HG03432 (cell line): Measurements from ENCODE around the gene RPGRIP1.
"Not testable (repeated sequence)": the region's sequence is repeated elsewhere in the genome, so short reads cannot be mapped to it uniquely, and the experiment has no call there.

Source experiments
- ATAC-seq: cut with Tn5 transposase; IDR thresholded peaks from one replicate; pipeline ENCODE4 v1.9.1; 2021; ENCODE audit warnings: mild to moderate bottlenecking, moderate library complexity; ENCODE audit not compliant: unreplicated experiment

The RPGRIP1 gene

GRCh38 chr14:21279783-21280182, at the start of gene RPGRIP1:
Gene RPGRIP1, plus strand, starts transcription at chr14:21280083. Its CDS starts 7,894 bp downstream, at chr14:21287977.
- ATAC-seq = no peak

GRCh38 chr14:21231020-21231652, 48.7 kb upstream of the RPGRIP1 start:
- no peak for ATAC-seq

GRCh38 chr14:21233457-21234076, 46.3 kb upstream of the RPGRIP1 start:
- ATAC-seq = no peak

DNA sequence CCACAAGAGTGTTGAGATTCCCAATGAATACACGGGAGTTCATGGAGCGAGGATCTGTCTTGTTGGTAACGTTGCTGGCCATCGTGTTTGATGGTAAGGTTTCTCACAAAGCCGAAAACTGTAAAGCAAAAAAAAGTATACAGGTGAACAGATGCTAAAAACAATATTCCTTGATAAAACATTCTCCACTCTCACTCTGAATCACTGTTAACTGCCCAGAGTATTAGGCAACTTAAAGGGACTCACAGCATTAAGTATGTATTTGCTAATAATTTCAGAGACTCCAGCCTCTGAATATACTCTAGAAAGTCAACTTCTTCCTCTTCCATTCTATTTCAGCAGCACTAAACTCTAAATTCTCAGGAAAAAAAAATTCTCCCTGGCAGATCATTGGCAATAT, 45.8 kb upstream of the RPGRIP1 start:
- no peak for ATAC-seq

- no peak for ATAC-seq
Observed at GRCh38 chr14:21236948-21237797, 42.7 kb upstream of the RPGRIP1 start.

DNA sequence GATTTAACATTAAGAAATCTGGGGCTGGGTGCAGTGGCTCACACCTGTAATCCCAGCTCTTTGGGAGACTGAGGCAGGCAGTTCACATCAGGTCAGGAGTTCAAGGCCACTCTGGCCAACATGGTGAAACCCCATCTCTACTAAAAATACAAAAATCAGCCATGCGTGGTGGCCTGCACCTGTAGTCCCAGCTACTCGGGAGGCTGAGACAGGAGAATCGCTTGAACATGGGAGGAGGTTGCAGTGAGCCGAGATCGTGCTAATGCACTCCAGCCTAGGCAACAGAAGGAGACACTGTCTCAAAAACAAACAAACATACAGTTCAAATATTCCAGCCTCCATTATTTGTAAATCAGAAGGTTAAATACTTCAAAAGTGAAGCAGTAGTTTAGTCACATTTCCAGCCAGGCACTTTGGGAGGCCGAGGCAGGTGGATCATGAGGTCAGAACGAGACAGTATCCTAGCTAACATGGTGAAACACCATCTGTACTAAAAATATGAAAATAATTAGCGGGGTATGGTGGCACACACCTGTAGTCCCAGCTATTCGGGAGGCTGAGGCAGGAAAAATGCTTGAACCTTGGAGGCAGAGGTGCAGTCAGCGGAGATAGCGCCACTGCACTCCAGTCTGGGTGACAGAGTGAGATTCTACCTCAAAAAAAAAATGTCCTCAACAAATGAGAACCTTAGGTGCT, 40.9 kb upstream of the RPGRIP1 start:
- ATAC-seq = no peak

DNA sequence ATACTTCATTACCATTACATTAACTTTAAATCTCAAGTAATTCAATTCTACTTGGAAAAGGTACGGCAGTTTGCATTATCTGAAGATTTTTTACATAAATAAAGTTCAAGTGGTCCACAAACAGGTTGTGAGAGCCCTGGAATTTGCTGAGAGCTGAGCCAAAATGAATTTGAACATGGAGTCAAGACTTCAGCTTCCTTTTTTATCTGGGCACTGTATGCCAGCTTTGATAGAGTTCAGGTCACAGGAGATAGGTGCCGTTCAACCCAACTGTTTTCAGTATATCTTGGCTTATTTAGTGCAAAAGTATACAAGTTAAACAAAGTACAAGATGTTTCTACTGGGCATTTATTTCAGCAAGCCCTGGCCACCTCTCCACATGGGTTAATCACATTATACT, 39.5 kb upstream of the RPGRIP1 start:
- ATAC-seq = no peak

DNA sequence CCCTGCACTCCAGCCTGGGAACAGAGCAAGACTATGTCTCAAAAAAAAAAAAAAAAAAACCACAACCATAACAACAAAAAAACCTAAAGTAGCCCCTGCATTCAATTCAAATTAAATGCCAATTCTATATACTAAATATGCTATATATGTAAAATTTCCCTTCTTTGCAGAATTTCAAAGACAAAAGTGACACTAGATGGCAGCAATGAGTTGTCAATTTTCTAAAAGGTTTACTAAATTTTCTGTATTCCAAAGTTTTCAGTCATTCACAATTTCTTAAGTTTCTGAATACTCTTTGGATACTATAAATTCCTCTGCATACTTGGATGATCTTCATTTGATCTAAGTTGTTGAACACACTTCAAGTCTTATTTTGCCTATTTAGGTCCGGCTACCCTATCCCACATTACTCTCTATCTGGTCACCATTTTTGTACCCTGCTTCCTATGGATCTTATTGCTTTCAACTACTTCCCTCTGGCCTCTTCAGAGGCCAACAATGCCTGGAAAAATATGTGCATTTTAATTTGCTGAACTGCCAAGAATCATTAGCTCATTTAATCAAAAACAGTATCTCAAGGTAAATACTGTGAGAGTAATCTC, 38.6 kb upstream of the RPGRIP1 start:
- no peak for ATAC-seq

DNA sequence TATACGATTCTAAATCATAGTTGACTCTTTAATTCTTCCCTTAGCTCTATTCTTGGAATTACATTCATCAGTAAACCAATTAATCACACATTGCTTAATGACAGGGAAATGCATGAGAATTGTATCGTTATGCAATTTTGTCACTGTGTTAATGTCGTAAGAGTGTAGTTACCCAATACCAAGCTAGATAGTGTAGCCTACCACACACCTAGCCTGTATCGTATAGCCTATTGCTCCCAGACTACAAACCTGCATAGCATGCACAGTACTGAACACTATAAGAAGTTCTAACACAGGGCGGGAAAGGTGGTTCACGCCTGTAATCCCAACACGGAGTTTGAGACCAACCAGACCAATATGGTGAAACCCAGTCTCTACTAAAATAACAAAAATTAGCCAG, 35.3 kb upstream of the RPGRIP1 start:
- ATAC-seq = no peak

DNA sequence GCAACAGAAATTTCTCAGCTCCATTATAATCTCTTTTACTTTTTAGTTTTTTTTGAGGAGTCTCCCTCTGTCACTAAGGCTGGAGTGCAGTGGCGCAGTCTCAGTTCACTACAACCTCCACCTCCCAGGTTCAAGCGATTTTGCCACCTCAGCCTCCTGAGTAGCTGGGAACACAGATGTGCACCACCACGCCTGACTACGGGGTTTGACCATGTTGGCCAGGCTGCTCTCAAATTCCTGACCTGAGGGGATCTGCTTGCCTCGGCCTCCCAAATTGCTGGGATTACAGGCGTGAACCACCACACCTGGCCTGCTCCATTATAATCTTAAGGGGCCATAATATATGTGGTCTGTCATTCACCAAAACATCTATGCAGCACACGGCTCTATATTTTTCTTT, 34.1 kb upstream of the RPGRIP1 start:
- ATAC-seq = no peak

- no peak for ATAC-seq
Observed at GRCh38 chr14:21248338-21248737, 31.5 kb upstream of the RPGRIP1 start.

DNA sequence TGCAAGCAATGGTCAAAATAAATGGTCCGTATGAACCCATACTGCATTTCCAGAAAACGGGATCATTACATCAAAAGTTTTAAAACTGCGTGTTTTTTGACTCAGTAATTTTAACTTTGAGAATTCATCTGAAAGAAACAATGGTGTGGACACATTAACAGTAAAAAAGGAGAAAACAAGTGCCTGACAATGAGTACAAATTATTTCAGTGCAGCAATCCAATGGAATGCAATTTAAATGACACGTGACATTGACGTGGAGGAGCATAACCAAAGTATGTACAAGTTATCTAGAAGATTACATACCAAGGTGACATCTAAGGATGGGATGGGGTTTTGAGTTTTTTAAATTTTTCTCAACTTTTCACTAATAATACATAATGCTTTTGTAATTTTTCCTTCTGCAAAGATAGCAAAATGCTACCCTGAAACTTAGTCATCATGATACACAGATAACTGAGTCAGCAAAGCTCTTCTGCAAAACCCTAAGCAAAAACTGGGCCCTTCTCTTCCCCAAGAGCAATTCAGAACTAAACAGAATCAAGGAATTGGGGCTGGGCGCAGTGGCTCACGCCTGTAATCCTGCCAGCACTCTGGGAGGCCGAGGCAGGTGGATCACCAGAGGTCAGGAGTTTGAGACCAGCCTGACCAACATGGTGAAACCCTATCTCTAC, 31.0 kb upstream of the RPGRIP1 start:
- ATAC-seq = no peak

GRCh38 chr14:21251215-21251614, 28.7 kb upstream of the RPGRIP1 start:
- ATAC-seq = no peak

GRCh38 chr14:21252149-21252548, 27.7 kb upstream of the RPGRIP1 start:
- no peak for ATAC-seq

DNA sequence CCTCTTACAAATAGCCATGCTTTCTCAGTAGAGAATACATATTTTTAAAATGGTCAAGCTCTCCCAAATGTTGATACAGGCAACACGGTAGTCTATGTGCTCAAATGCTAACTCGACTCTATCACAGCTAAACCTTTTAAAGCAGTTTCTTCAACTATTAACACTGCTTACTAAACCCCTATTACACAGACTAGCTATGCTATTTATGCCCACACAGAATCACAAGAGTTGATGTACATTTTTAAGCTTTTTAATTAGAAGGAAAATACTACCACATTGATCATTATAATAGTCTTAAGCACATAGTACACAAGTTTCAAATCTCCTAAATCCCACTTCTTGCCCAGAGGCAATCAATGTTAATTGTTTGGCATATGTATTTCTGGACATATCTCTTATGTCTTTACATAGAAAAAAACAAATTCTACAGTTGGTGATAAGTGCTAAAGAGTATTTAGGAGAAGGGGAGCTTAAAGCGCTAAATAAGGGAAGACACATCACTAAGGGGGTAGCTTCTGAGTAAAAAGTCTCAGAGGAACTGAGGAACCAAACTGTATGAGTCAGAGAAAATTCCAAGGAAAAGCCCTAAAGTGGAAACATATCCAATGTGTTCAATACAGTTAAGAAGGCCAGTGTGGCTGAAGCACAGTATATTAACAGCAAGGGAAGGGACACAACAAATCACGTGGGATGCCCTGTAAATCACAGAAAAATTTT, 24.3 kb upstream of the RPGRIP1 start:
- ATAC-seq = no peak

DNA sequence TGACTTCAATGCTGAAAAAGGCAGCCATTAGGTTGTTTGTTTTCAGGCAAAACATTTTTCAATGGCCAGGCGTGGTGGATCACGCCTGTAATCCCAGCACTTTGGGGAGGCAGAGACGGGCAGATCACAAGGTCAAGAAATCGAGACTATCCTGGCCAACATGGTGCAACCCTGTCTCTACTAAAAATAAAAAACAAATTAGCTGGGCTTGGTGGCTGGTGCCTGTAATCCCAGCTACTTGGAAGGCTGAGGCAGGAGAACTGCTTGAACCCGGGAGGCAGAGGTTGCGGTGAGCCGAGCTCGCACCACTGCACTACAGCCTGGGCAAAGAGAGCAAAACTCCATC, 23.8 kb upstream of the RPGRIP1 start:
- ATAC-seq = not testable (repeated sequence)

DNA sequence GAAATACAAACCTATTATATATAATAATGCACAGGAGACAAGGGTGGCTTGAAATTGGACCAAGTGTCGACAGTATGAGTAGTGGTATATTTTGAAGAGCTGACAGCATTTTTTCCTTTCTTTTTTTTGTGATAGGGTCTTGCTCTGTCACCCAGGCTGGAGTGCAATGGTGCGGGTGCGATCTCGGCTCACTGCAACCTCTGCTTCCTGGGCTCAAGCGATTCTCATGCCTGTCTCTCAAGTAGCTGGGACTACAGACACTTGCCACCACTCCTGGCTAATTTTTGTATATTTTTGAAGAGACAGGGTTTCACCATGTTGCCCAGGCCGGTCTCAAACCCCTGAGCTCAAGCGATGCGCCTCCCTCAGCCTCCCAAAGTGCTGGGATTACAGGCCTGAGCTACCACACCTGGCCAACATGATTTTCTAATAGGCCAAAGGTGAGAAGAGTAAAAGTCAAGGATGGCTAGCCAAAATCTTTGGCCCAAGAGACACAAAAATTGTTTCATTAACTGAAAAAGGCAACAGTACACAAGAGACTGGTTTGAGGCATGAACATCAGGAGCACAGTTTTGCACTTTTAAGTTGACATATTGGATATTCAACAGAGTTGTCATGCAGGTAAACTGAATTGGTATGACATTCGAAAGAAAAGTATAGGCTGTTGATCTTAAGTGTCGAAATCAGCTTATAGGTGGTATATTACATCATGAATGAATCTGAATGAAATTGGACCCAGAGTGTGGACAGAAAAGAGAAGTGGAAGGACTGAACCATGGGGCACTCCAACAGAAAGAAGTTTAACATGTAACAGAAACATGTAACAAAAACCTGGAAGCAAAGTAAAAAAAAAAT, 23.1 kb upstream of the RPGRIP1 start:
- ATAC-seq = no peak

DNA sequence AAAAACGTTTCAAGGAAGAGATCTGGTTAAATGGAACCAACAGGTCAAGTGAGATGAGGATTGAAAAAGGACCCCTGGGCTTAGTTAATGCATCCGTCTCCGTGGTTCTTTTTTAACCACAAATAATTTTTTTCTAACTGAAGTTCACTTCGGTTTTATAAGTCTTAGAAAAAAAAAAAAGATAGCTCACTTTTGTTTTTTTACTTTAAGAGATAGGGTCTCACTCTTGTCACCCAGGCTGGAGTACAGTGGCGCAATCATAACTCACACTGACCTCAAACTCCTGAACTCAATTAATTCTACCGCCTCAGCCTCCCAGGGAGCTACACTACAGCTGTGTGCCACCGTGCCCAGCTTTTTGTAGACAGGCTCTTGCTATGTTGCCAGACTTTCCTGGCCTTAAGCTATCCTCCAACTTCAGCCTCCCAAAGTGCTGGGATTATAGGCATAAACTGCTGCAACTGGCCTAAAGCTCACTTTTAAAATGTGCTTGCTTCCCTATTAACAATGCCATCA, 22.4 kb upstream of the RPGRIP1 start:
- ATAC-seq = no peak
